CD4-positive, alpha-beta T cell treated with Interferon alpha-2 for 1 hour (primary cell): ENCODE results near the gene KLRC3.
"Not testable (repeated sequence)": the region's sequence is repeated elsewhere in the genome, so short reads cannot be mapped to it uniquely, and the experiment has no call there.

ENCODE experiments used
- DNase-seq, 2 donors: peaks; one replicate each; pipeline ENCODE4 v3.0.0-alpha.2; 2020 to 2022

KLRC3 gene

DNA sequence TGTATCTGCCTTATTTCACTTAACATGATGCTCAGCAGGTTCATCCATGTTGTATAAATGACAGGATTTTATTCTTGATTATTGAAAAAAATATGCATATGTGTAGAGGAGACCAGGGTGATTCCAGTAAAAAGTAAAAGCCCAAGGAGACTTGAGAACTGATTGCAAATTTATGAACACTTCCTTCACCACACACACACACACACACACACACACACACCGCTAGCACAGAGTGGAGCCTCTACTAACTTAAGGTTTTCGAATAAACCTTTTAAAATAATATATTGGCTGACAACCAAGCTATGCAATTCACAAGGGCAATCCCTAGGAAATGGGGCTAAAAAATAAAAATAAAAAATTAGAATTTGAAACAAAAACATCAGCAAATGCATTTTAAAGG is 22.2 kb downstream of the KLRC3 start:
- no peak for DNase-seq

DNA sequence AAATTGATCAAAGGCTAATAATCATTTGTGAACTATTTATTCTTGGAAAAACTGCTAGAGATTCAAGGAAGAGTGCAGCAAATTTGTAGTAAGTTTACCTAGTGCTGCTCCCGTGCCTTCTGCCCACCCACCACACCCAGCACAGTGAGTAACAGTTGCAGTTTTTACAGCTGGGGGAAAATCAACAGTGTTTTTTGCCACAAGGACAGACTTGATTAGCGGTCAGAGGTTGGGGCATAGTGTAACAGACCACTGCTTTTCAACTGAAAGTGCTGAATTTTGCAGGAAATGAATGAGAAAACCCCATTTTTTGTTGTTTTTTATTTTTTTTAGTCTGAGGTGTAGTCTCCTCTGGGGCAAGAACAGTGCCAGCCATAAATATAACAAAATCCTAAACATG is 23.1 kb downstream of the KLRC3 start:
- peak; percentile 28 to 64 for DNase-seq

DNA sequence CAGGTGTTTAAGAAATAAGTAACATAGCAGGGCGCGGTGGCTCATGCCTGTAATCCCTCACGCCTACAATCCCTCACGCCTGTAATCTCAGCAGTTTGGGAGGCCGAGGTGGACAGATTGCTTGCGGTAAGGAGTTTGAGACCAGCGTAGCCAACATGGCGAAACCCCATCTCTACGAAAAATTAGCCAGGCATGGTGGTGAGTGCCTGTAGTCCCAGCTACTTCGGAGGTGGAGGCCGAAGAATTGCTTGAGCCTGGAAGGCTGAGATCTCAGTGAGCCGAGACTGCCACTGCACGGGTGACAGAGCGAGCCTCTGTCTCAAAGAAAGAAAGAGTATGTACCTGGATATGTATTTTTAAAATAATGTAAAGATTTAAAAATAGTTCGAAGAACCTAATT is 24.2 kb downstream of the KLRC3 start:
- not testable (repeated sequence) for DNase-seq

DNA sequence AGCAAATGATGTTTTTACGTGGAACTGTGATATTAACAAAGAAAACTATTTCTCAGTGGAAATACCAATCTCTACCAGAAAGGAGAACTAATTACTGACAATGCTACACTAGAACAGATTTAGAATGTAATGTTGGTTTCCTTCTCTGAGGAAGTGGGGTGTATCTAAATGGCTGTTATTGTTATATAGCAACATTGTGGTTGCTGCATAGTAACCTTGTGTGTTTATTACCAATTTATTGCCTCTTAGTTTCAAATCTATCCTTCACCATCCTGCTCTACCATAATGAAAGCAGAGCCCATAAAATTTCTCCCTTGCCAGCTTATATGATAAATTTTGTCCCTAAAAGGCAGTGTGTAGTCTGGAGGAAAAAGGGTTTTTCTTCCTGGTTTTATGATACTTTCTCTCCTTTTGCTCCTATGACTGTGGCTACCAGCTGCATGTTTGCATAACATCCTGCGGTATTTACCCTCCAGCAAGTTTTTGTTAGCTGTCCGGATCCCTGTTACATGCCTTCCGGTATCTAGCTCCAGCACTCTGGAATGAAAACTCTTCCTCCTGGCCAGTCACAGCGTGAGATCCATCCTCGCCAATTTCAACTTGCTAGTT is 24.9 kb downstream of the KLRC3 start:
- DNase-seq = peak; percentile 17 to 73

DNA sequence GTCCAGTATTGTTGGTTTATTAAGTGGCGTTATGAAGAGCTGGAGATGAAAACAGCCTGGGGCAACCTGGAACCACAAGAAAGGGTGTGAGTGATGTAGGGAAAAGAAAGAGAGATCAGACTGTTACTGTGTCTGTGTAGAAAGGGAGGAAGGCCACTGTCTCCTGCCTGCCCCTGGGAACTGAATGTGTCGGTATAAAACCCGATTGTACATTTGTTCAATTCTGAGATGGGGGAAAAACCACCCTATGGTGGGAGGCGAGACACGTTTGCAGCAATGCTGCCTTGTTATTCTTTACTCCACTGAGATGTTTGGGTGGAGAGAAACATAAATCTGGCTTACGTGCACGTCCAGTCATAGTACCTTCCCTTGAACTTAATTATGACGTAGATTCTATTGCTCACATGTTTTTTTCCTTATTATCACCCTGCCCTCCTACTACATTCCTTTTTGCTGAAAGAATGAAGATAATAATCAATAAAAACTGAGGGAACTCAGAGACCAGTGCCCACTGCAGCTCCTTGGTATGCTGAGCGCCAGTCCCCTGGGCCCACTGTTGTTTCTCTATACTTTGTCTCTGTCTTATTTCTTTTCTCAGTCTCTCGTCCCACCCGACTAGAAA is 25.8 kb downstream of the KLRC3 start:
- DNase-seq = peak; percentile 44 to 72

DNA sequence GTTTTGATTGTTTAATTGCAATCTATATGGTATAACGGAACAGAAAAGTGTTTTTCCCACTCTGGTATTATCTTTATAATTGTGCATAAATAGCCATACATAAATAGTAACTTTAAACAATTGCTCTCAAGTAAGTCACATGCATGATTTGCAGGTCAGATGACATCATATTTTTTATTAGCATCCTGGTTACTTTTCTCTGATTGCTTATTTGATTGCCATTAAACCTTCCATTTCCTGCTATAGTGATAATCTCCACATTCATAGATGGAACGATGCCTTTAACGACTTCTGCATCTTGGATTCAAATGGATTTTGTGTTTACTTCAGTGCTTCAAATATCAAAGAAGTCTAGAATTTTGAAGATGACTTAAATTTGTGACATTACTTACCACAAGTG is 27.1 kb downstream of the KLRC3 start:
- DNase-seq = no peak

DNA sequence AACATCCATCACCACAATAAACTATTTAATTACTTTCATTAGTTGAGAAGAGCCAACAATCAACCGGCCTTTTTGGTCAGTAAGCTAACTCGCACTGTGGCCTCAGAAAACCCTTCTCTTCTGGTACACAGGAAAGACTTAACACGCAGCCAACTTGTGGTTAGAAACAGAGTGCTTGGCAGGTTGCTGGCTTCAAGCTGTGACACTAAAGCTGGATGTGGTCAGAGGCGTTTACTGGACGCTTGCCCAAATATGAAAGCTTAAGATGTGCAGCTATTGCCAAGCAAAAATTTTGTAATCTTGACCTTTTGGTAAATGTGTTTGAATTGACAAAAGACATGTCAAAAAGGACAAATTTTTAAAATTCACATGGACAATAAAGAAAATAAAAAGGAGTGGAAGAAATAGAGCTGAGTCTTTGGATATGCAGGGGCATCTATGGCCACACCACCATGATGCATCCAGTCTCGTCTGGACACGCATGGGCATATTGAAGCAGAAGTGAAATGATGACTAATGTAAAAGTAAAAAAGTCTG is 27.9 kb downstream of the KLRC3 start:
- DNase-seq = peak; percentile 52 to 66

DNA sequence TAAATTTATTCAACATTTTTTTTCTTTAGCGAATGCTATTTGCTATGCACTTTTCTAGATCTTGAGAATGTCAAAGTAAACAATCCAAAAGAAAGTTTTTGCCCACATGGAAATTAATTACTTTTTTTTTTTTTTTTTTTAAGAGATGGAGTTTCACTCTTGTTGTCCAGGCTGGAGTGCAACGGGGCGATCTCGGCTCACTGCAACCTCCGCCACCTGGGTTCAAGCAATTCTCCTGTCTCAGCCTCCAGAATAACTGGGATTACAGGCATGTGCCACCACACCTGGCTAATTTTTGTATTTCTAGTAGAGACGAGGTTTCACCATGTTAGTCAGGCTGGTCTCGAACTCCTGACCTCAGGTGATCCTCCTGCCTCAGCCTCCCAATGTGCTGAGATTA is 29.4 kb downstream of the KLRC3 start:
- not testable (repeated sequence) for DNase-seq

DNA sequence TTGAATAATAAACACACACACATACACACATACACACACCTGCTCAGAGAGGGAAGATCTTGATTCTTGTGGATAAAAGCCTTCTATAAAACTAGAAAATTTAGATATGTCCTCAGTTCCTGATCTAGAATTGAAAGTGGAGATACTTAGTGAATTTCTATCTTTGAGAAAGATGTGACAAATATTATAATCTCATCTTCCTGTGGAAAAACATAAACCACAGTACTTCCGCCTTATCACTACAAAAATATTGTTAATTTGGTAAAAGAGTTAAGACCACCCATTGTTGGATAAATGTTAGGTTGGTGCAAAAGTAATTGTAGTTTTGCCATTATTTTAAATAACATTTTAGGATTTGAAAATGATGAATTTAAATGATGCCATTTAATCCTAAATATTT is 30.5 kb downstream of the KLRC3 start, which contains the start of gene KLRK1:
Gene KLRK1, minus strand, starts transcription at position 138 of the 400 bp plus-strand sequence. CDS start 1,231 bp downstream, outside the sequence.
- DNase-seq = peak in 1 of 2 donors; percentile 41

DNA sequence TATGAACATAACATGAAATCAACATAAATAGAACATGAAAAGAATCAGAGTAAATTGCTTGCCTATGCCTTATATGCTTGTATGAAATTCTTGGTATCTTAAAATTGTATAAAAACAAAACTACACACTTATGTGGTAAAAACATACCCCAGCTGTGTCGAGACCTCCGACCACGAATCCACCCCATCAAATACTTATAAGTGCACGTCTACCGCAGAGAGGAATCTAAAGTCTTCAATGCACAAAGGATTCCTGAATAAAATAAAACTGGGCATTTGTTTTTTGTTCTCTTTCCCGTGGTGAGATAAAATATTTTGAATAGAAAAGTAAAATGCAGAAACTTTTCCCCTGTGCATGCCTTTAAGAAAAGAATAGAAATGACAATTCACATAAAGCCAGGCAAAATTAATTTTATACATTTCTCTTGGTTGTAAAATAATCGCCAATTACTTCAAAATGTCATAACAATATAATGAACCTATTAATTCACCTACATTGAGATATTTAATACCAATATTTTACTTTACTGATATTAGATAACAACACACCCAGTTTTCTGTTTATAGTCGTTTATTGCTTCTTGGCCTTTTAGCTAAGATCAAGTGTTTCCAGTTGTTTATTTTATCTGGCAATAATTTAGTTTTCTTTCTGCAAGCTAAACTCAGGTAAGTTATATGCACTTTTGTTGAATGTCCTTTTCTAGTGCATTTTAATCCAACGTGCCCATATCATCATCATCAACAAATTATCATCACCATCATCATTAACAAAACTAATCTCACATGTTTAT is 31.6 kb downstream of the KLRC3 start:
- DNase-seq = no peak

DNA sequence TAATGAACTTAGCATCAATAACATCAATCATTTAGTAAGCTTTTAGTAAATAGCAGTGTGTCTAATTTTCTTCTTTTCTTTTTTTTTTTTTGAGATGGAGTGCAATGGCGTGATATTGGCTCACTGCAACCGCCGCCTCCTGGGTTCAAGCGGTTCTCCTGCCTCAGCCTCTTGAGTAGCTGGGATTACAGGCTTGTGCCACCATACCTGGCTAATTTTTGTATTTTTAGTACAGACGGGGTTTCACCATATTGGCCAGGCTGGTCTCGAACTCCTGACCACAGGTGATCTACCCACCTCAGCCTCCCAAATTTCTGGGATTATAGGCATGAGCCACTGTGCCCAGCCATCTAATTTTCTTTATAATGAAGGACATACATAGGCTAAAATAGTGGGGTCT is 32.9 kb downstream of the KLRC3 start:
- not testable (repeated sequence) for DNase-seq

DNA sequence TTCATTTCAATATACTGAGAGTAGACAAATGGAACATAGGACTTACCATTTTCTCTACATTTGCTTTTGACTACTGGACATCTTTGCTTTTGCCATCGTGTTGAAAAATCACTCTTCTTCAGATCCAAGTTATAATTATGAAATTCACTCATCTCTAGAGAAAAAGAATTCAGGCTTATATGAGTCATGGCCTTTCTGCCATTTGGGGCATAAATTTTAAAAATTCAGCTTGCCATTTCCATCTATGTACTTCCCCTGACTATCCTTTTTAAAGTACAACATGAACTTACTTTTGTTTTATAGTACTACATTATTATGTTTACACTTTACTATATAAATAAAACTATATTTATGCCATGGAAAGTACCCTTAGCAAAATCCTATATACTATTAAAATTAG is 33.5 kb downstream of the KLRC3 start:
- DNase-seq = no peak

DNA sequence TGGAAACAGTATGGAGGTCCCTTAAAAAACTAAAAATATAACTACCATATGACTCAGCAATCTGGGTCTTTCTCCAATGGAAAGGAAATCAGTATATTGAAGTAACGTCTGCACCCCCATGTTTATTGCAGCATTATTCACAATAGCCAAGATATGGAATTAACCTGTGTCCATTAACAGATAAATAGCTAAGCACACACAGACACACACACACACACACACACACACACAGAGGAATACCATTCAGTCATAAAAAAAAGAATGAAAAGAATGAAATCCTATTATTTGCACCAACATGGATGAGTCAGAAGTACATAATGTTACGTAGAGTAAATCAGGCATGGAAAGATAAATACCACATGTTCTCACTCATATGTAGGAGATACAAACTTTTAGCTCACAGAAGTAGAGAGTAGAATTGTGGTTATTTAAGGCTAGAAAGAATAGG is 35.2 kb downstream of the KLRC3 start:
- DNase-seq = no peak

DNA sequence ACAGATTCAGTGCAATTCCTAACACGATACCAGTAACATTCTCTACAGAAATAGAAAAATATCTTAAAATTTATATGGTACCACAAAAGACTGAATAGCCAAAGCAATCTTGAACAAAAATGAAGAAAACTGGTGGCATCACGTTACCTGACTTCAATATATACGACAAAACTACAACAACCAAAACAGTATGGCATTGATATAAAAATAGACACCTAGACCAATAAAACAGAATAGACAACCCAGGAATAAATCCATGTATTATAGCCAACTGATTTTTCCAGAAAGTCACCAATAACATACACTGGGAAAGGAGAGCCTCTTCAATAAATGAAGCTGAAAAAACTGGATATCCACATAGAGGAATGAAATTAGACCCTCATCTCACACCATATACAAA is 36.2 kb downstream of the KLRC3 start:
- no peak for DNase-seq

DNA sequence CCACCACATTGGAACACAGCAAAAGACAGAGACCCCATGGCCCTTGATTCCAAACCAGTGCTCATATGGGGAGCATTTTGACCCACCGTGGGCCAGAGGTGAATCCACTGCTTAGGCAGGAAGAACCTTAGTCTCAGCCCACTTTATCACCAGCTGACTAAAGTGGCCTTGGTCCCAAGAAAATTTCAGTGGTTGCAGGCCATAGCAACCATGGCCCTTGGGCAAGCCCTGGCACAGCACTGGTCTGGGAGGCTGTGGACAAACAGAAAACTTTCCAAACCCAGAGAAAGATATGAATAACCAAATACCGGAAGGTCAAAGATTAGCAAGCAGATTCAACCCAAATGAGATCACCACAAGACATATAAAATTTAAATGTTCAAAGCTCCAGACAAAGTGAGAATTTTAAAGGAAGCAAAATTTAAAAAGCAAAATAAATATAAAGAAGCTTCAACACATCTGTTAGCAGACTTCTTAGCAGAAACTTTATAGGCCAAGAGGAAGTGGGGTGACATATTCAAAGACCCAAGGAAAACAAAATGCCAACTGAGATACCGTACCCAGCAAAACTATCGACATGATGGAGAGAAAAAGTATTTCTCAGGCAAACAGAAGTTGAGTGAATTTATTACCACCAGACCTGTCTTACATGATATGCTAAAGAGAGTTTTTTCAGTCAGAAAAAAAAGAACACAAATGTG is 38.3 kb downstream of the KLRC3 start:
- DNase-seq = no peak

DNA sequence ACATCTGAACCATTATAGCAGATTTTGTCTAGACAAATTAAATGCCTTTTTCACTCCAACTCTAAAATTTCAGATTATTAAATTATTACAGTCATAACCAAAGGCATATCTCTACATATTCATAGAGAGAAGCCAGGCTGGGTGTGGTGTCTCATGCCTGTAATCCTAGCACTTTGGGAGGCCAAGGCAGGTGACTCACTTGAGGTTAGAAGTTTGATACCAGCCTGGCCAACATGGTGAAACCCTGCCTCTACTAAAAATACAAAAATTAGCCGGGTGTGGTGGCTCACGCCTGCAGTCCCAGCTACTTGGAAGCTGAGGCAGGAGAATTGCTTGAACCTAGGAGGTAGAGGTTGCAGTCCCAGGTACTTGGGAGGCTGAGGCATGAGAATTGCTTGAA is 41.7 kb downstream of the KLRC3 start:
- not testable (repeated sequence) for DNase-seq

DNA sequence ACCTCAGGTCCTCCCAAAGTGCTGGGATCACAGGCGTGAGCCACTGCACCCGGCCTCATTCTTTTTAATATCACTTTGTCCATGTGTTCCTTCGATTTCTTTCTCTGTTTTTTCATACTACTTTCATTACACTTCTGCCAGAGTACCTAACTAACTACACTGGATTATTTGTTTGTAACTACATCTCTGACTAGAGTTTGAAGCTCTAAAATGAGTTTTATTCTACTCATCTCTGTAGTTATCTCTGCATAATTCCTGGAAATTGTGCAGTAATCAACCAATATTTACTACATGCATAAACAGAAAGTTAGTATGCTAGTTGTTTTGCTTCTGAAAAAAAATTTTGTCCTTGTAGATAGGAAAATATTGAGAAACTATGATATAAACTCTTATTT is 45.8 kb downstream of the KLRC3 start:
- no peak for DNase-seq

DNA sequence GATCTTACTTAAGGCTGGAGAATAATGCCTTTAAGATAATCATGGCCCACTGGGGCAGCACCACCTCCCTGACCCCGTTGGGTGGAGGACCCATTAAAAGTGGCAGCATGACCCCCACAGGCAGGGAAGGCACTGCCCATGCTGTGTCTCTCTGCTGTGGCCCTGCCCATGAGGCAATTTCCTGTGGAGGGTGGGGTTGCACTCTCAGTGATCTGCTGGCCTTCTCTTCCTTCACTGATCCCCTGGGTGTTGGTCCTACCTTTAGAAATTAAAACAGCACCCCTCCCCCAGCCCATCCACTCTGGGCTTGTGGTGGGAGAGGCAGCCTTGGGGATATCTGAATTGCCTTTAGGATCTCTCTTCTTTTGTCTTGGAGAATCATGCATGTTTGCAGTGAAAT is 47.8 kb downstream of the KLRC3 start:
- DNase-seq = peak in 1 of 2 donors; percentile 36

DNA sequence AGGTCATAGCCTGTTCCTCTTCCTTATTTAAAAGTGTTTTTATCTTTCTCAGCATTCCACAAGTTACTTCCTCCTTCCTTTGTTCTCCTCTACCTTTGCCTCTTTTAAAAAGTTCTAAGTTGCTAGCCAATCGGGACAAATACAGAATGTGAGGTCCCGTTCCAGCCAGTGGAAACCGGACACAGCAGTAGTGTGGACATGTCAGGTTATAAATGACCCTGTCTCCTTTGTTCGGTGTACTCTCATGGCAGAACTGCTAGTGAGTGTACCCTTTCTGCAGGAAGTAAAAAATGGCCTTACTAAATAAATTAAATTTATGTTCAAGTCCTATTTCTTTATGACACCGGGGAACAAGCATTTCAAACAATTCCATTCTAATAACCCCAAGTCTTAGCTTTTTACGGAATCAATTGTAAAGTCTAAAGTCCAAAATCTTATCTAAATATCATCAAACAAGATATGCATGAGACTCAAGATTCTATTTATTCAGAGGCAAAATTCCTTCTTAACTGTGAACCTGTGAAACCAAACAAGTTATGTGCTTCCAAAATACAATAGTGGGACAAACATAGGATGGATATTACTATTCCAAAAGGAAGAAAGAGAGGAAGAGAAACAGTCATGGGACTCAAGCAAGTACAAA is 48.4 kb downstream of the KLRC3 start:
- DNase-seq = not testable (repeated sequence)

DNA sequence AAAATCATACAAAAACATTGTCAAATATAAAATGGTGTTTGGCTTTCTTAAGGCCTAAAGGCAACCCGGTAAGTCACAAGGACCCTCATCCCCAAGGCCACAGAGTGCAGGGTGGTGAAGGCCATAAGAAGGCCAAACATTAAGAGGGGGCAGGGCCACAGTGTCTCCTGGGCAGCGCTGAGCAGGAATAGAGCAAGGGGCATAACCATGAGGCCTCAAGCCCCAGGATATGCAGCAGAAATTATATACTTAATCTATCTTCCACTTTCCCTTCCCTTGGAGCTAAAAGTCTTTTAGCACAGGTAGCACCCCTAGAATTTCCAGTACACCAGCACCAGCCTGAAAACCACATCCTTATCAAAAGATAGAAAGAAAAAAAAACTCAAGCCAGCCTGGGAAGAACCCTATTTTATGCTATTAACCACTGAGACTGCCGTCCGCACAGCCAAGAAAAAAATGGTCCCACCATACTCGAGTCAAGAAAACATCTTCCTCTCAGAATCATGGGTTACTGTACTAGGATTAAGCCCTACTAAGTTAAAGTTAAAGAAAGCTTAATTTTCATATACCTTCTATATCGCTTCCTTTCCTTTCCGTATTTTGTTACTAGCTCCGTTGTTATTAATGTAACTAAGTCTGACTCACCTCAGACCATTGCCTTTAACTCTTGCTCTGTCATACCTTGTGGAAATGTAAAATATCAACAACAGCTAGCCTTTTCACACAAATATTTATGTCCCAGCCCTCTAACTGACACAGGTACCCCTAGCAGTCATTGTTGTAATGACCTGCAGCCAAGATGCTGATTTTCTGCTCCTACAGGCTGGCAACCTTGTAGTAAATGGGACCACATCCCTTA is 50.6 kb downstream of the KLRC3 start:
- DNase-seq = peak in 1 of 2 donors; percentile 41
